OCI-LY7 (cell line): ENCODE data around the gene SMOC1. TPM values are rescaled to one million over a fixed set of nuclear protein-coding genes. Genes with fewer than 3 reads are reported as not detected.

ENCODE experiments used
- BruUV-seq: library from RNA; stranded (reverse); fragments of 400-500 nt; replicated peaks from 2 replicates; lab custom pipeline; 2021; lab: Mats Ljungman, UMichigan
- CTCF ChIA-PET: fragments of 300-600 bp; sonication (Branson Sonifier 250); formaldehyde crosslinking; loops from one replicate; lab custom pipeline; 2022; ENCODE audit warnings: antibody characterized with exemption; ENCODE audit not compliant: unreplicated experiment; lab: Charles Lee
- POLR2A ChIA-PET: fragments of 300-600 bp; sonication (Branson Sonifier 250); formaldehyde crosslinking; loops from one replicate; lab custom pipeline; 2022; ENCODE audit warnings: antibody characterized with exemption; lab: Charles Lee
- DNase-seq: peaks from one replicate; pipeline ENCODE4 v3.0.0-alpha.2; 2015; ENCODE audit warnings: low spot score
- H2AFZ ChIP-seq: fragments of 200-600 bp; sonication (generic), shearing (Covaris generic); 2 replicates; pipeline ENCODE4 v1.6.1; 2014; ENCODE audit warnings: mild to moderate bottlenecking, antibody characterized with exemption, low read length, moderate library complexity
- H3K27ac ChIP-seq: fragments of 200-600 bp; sonication (generic); 2 replicates; pipeline ENCODE4 v1.5.1; 2014; ENCODE audit warnings: mixed run types, low read depth, mild to moderate bottlenecking, moderate library complexity, low read length, inconsistent platforms; ENCODE audit not compliant: poor library complexity, severe bottlenecking
- H3K36me3 ChIP-seq: fragments of 200-600 bp; sonication (generic); 2 replicates; pipeline ENCODE4 v1.6.1; 2014; ENCODE audit warnings: mild to moderate bottlenecking, antibody characterized with exemption, low read length, moderate library complexity, mixed read lengths; ENCODE audit not compliant: insufficient read depth
- H3K4me1 ChIP-seq: fragments of 200-600 bp; sonication (generic); 2 replicates; pipeline ENCODE4 v1.5.1; 2014; ENCODE audit warnings: mild to moderate bottlenecking, low read length; ENCODE audit not compliant: insufficient read depth, poor library complexity, severe bottlenecking
- H3K4me2 ChIP-seq: fragments of 200-600 bp; sonication (generic); 2 replicates; pipeline ENCODE4 v1.6.1; 2014; ENCODE audit warnings: mild to moderate bottlenecking, low read length
- H3K4me3 ChIP-seq: fragments of 200-600 bp; sonication (generic); 2 replicates; pipeline ENCODE4 v1.5.1; 2014; ENCODE audit warnings: mild to moderate bottlenecking, low read depth, low read length; ENCODE audit not compliant: poor library complexity, severe bottlenecking
- H3K79me2 ChIP-seq: fragments of 200-600 bp; sonication (generic); 2 replicates; pipeline ENCODE4 v1.6.1; 2016; ENCODE audit warnings: low read depth, mild to moderate bottlenecking, low read length, moderate library complexity, mixed read lengths; ENCODE audit not compliant: insufficient read depth
- H3K9me2 ChIP-seq: fragments of 200-600 bp; sonication (generic); 2 replicates; pipeline ENCODE4 v1.6.1; 2016; ENCODE audit warnings: mild to moderate bottlenecking, low read length, mixed read lengths; ENCODE audit not compliant: insufficient read depth
- H3K9me3 ChIP-seq: fragments of 200-600 bp; sonication (generic); 2 replicates; pipeline ENCODE4 v1.6.1; 2014; ENCODE audit warnings: mild to moderate bottlenecking, mixed run types, low read length, mixed read lengths
- H4K20me1 ChIP-seq: fragments of 200-600 bp; sonication (generic); 2 replicates; pipeline ENCODE4 v1.6.1; 2014; ENCODE audit warnings: mild to moderate bottlenecking, antibody characterized with exemption, low read length, moderate library complexity, mixed read lengths; ENCODE audit not compliant: insufficient read depth
- EZH2phosphoT487 ChIP-seq: fragments of 200-600 bp; sonication (generic); IDR thresholded peaks from 2 replicates; pipeline ENCODE4 v1.6.1; 2018; ENCODE audit warnings: low read depth, borderline replicate concordance, mild to moderate bottlenecking, mixed run types, antibody characterized with exemption, low read length, moderate library complexity, mixed read lengths
- intact Hi-C: fragments of 100-400 bp; cut with micrococcal nuclease; formaldehyde crosslinking; loops from one replicate; pipeline ENCODE4 v1.10.0; 2022; ENCODE audit not compliant: unreplicated experiment
- total RNA-seq, 2 experiments: library from RNA; depleted of rRNA in 1 of 2; stranded (reverse); fragments of >200 nt in 1 of 2; shearing (Covaris generic) in 1 of 2; gene quantifications; 2 replicates each; pipeline ENCODE4 v1.2.3, GENCODE V29; 2014 to 2022
- TF ChIP-seq, protein P1 (sequence below): fragments of 200-600 bp; sonication (generic); conservative IDR thresholded peaks from 2 replicates; pipeline ENCODE4 v1.5.1; 2014; ENCODE audit warnings: mild to moderate bottlenecking, antibody characterized with exemption, low read length, moderate library complexity, mixed read lengths

The SMOC1 gene
- total RNA-seq, 2 experiments from 2014 or later = not detected

GRCh38 chr14:69848156-69848555 lies 31.1 kb upstream of the SMOC1 start:
- ChIA-PET CTCF (no interaction called here), POLR2A (no interaction called here)
- intact Hi-C loops = no loop called here
- no peak for TF ChIP-seq EZH2phosphoT487
- TF ChIP-seq, protein P1, sequence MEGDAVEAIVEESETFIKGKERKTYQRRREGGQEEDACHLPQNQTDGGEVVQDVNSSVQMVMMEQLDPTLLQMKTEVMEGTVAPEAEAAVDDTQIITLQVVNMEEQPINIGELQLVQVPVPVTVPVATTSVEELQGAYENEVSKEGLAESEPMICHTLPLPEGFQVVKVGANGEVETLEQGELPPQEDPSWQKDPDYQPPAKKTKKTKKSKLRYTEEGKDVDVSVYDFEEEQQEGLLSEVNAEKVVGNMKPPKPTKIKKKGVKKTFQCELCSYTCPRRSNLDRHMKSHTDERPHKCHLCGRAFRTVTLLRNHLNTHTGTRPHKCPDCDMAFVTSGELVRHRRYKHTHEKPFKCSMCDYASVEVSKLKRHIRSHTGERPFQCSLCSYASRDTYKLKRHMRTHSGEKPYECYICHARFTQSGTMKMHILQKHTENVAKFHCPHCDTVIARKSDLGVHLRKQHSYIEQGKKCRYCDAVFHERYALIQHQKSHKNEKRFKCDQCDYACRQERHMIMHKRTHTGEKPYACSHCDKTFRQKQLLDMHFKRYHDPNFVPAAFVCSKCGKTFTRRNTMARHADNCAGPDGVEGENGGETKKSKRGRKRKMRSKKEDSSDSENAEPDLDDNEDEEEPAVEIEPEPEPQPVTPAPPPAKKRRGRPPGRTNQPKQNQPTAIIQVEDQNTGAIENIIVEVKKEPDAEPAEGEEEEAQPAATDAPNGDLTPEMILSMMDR = no peak
- no peaks in the 10 kb centered on the region for H4K20me1 ChIP-seq
- BruUV-seq = no TSS peak
- H3K9me2 ChIP-seq = no peaks in the 10 kb centered on the region
- no peak overlapping the region for H3K4me2 ChIP-seq
- H3K27ac ChIP-seq = no peak overlapping the region
- no peaks in the 10 kb centered on the region for H3K4me1 ChIP-seq
- H3K9me3 ChIP-seq = no peaks in the 10 kb centered on the region
- no peak for DNase-seq
- H2AFZ ChIP-seq = no peak overlapping the region
- no peak overlapping the region for H3K4me3 ChIP-seq
- no peaks in the 10 kb centered on the region for H3K36me3 ChIP-seq
- no peaks in the 10 kb centered on the region for H3K79me2 ChIP-seq

DNA sequence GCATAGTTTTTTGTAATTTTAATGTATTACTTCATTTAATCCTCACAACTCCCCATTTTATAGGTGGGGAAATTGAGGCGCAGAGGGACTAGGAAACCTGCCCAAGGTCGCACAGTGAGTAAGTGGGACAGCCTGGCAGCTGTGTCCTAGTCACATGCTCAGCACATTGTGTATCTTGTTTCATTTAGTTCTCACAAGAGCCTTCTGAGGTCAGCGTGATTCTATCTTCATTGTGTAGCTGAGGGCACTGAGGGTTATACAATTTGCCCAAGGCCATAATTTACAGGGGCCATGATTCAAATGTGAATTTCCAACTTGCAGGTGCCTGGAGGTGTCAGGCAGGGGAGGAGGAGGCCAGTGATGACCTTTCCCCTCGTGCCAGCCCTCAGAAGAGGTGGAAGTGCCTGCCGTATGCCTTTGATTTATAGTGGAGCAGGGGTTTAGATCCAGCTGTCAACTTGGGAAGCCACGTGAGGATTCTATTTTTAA lies 30.3 kb upstream of the SMOC1 start:
- CTCF ChIA-PET = no interaction called here
- POLR2A ChIA-PET = no interaction called here
- Histone ChIP-seq H3K4me1 (no peaks in the 10 kb centered on the region), H2AFZ (no peak overlapping the region), H3K4me3 (no peak overlapping the region), H3K27ac (no peak overlapping the region), H3K79me2 (no peaks in the 10 kb centered on the region), H3K9me3 (no peaks in the 10 kb centered on the region), H3K4me2 (no peak overlapping the region), H3K36me3 (no peaks in the 10 kb centered on the region), H3K9me2 (no peaks in the 10 kb centered on the region), H4K20me1 (no peaks in the 10 kb centered on the region)
- BruUV-seq = no TSS peak
- intact Hi-C loops = no loop called here
- DNase-seq = no peak
- TF ChIP-seq EZH2phosphoT487 = no peak
- TF ChIP-seq, protein P1 = no peak

DNA sequence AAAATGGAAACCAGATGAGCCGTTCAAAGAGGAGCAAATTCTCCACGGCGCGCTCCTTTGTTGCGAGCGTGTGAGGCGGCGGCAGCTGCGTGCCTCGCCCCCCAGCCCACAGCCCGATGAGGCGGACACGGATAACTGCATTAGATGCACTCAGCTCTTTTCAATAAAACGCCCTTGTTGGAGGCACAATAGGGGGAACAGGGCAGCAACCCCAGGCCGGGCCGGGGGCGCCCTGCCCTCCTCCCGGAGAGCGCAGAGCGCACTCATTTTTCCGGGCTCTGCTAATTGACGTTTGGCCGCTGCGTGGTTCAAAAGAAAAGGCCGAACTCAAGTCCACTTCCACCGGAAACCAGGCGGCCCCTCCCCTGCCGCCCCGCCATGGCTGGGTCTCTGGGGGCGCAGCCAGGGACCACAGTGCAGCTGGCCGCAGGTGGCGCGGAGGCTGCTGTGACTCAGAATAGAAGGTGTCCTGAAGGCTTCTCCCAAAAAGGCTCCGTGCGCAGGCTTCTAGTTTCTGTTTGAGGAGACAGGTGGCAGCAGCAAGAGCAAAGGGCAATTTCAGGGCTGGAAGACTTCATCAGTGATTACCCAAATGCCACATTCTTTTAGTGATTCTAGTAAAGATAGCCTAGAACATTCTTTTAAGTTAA lies 29.0 kb upstream of the SMOC1 start:
- intact Hi-C loops = no loop called here
- Histone ChIP-seq H2AFZ (no peak overlapping the region), H4K20me1 (no peaks in the 10 kb centered on the region), H3K36me3 (no peaks in the 10 kb centered on the region), H3K4me3 (no peak overlapping the region), H3K27ac (no peak overlapping the region), H3K4me2 (no peak overlapping the region), H3K9me3 (no peaks in the 10 kb centered on the region), H3K9me2 (no peaks in the 10 kb centered on the region), H3K79me2 (no peaks in the 10 kb centered on the region), H3K4me1 (no peaks in the 10 kb centered on the region)
- no TSS peak for BruUV-seq
- no peak for TF ChIP-seq EZH2phosphoT487
- TF ChIP-seq, protein P1 = no peak
- ChIA-PET CTCF (no interaction called here), POLR2A (no interaction called here)
- DNase-seq = no peak
